A549 (cell line): ENCODE data around the gene ANO3.

Source experiments
- BHLHE40 ChIP-seq: IDR thresholded peaks from 2 replicates; pipeline ENCODE4 v1.6.1; 2012; ENCODE audit warnings: low read depth, low read length, inconsistent platforms
- CEBPB ChIP-seq, 2 experiments: fragments of >200 bp in 1 of 2; sonication (Bioruptor Twin) in 1 of 2; formaldehyde crosslinking in 1 of 2; IDR thresholded peaks; 2 replicates each; pipeline ENCODE4 v1.6.1; 2012 to 2016
- TFCP2L1 ChIP-seq: fragments of 250-450 bp; sonication (Bioruptor Pico); IDR thresholded peaks from 2 replicates; pipeline ENCODE4 v1.5.0; 2021; ENCODE audit warnings: mild to moderate bottlenecking

DNA sequence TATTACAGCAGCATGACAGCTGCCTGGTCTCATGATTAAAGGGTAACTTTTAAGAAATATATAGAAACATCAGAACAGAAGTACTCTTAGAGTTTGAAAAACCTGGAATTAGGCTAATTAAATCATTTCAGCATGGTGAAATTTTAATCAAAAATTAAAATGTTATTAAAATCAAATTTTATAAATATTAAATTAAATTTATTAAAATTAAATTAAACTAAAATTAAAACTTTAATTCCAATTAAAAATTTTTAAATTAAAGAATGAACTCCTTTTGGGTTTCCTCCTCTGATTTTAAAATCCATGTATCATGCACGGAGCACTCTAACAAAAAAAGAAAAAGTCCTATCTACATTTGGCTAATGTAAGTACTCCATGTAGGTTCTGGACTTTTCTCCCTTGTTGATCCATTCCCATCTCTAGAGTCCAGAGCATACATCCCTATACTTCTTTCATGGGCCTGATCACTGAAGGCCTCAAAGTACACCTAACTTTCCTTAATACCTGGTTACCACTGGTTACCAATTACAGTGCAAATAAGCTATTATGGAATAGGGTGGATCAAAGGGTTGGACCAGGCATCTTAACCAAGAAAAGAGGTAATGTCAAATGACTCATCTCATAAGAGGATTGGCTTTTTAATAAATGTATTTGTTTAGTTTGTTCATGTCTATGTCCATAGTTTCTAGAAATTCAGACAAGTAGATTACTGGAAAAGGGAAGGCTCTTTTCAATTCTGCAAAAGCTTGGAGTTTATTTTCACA, 288.5 kb downstream of the ANO3 start:
- TF ChIP-seq CEBPB (IDR thresholded peaks at IDR 0.05) (no peak), TFCP2L1 (CRISPR knock-in tag) (no peak), BHLHE40 (no peak)
